ENCODE measurements around the gene SLX4.
A peak's percentile ranks its signal among the peaks of the same experiment; 100 is the strongest.
"Not testable (repeated sequence)": the region's sequence is repeated elsewhere in the genome, so short reads cannot be mapped to it uniquely, and the experiment has no call there.

SLX4 gene

DNA sequence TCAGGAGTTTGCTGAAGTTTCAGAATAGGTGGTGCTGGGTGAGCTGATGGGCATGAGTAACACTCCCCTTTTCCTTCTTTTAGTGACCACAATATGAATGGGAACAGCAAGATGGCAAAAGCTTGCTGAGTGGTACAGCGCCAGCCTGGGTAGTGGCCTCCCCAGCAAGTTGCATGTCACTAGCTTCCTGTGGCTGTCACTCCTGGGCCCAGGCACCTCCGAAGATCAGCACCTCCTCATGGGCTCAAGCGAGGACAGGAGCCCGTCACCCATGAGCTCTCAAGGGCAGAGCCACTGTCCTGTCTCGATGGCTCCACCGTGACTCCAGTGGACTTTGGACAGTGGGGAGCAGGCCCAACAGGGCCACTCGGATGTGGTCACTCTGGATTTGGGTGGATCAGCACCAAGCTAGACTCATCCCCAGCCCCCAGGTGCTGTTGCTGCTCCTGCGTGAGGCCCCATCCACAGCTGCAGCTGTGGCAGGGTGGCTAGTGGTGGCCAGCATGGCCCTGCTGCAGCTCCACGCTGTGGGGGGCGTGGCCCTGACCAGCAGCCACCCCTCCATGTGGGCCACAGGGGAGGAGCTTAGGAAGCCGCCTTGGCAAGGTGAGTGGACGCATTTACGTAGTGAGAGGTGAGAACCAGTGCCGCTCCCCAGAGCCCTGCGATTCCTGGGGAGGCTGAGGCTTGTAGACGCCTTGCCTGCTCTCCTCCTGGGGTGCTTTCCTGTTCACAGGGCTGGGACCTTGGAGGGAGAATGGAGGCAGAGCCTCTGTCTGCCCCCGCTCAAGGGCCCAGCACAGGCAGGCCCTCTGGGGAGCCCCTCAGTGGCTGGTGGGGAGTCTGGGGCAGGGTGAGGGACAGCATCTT, 29.5 kb upstream of the SLX4 start:
- no peak for DNase-seq

DNA sequence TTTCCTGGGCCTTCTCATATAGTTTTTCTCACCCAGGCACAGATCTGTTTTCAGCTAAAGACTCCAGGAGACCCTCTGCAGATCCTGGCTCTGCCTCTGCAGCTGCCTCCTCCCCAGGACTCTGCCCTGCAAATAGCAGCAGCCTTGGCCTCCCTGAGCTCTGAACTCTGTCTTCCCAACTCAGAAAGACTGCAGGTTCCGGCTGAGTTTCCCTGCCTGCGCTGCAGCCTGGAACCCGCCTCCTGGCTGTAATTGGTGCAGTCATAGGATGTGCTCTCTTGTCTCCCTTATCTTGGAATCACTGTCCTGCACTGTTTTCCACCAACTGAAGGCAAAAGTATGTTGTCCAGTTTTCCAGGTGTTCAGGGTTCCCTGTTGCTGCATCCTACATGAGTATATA, 28.8 kb upstream of the SLX4 start:
- DNase-seq, result no peak

DNA sequence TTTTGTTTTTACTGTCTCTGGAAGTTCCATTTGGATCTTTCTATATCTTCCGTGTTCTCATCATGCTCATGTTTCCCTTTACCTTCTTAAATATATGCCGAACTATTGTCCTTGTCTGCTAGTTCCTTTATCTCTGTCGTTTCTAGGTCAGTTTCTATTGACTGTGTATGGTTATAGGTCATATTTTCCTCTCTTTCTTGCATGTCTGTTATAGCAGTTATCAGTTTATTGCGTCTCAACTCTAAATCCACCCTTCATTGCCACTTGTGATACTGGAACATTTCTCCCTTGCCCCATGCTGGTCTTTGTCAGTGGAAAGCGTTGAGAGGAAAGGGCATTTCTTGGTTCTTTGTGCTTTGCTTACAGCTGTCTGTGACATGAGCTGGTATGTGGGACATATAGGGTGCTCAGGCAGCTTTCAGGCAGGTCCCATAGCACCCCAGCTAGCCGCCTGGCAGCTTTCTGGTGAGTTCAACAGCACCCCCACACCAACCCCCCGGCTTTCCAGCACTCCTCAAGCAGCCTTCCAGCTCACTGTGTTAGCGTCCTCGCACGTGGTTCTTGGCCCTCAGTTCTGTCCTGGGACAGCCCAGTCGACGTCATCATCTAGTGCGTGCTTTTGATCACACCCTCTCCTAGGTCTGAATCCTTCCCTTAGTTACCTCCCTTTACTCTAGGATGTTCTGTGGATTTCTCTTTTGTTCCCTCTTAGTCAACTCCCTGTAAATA, 27.7 kb upstream of the SLX4 start:
- no peak for DNase-seq

DNA sequence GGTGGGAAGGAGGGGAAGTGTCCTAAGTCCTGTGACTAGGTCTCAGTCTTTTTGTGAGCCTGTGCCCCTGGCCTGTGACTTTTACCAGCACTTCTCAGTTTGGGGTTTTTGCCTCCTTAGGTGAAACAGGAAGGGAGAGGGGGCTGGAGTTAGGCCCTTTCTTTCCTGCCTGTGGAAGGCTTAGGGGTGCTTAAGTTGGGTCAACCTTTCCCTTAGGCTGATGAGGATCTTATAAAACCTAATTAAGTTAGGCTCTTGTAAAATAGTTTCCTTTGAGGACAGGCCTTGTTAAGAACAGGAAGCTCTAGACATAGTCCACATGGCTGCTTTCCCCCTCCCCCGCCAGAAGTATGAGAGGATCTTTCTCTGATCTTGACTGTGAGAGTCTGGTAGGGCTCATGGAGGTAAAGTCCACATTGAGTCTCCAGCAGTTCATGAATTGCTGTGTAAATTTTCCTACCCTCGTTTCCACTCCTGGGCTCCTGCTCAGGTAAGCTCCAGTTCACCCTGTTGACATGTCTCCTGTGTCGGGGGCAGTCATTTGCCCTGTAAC, 26.0 kb upstream of the SLX4 start:
- DNase-seq, result no peak

DNA sequence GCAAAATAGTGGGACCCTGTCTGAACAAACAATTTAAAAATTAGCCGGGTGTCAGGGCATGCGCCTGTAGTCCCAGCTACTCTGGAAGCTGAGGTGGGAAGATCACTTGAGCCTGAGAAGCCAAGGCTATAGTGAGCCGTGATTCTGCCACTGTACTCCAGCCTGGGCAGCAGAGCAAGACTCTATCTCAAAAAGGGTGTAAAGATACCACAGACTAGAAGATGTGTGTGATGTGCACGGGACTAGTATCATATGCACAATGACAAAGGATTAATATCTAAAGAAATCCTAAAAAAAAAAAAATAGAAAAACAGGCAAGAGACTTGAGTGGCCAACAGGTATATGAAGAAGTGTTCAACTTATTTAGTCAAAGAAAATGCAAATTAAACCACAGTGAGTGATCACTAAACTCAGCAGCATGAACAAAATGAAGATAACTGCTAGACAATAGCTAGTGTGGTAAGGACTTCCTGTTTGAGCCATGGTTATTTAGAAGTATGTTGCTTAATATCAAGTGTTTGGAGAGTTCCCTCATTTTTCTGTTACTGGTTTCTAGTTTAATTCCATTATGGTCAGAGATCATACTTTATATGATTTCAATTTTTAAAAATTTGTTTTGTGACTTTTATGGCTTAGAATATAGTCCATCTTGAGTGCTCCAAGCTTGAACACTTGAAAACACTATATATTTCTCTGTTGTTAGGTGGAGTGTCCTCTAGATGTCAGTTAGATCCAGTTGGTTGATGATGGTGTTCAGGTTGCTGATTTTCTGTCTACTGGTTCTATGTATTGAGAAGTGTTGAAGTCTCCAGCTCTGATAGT, 14.7 kb upstream of the SLX4 start:
- DNase-seq, result no peak

DNA sequence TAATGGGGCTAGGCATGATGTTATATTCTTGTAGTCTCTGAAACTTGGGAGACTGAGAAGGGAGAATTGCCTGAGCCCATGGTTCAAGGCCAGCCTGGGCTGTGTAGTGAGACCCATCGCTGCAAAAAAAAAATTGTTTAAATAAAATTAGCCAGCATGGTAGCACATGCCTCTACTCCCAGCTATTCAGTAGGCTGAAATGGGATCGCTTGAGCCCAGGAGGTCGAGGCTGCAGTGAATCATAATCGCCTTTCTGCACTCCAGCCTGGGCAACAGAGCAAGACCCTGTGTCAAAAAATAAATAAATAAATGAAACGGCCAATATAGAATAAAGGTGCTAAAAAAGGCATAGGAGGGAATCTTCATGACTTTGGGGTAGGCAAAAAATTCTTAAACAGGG, 13.9 kb upstream of the SLX4 start:
- no peak for DNase-seq

DNA sequence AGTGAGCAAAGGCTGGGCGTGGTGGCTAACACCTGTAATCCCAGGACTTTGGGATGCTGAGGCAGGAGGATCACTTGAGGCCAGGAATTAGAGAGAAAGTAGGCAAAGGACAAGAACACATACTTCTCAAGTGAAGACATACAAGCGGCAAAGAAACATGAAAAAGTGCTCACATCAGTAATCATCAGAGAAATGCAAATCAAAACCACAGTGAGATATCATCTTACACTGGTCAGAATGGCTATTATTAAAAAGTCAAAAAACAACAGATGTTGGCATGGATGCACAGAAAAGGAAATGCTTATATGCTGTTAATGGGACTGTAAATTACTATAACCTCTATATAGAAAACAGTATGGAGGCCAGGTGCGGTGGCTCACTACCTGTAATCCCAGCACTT, 12.2 kb upstream of the SLX4 start:
- no peak for DNase-seq

DNA sequence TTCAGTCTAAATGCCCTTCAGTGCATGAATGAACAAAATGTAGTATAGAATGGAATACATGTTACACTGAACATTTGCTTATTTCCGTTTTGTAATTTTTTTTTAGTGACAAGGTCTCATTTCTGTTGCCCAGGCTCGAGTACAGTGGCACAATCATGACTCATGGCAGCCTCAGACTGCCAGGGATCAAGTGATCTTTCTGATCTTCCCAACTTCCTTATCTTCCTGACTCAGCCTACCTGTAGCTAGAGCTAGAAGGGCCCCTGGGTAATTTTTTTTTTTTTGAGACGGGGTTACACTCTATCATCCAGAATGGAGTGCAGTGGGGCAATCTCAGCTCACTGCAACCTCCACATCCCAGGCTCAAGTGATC, 7.3 kb upstream of the SLX4 start:
- DNase-seq, result no peak

DNA sequence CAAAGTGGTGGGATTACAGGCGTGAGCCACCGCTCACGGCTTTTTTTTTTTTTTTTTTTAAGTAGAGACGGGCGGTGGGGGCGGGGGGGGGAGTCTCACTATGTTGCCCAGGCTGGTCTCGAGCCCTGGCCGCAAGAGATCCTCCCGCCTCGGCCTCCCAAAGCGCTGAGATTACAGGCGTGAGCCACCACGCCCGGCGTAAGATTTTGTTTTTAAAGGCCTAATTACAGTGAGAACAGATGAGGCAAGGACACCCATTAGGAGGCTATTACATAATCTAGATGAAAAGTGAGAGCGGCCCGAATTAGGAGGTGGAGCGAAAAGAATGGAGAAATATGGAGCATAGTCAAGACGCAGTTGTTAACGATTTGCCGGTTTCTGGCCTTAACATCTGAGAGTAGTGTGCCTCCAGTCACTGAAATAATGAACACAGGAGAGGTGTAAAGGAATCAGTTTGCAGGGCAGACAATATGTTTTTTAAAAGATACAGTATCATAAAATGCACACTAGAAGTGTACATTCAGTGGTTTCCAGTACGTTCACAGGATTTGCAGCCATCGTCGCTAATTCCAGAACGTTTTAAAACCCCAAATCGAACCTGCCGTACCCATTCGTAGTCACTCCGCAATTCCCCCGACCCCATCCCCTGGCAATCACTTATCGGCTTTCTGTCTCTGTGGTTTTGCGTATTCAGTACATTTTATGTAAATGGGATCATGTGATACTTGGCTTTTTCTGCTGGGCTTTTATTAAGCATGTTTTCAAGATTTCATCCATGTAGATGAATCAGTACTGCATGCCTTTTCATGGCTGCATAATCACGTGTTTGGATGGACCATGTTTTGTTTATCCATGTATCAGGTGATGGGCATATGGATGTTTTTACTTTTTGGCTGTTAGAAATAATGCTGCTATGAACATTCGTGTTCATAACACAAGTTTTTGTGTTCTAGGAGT, 1.4 kb upstream of the SLX4 start:
- DNase-seq, result no peak

DNA sequence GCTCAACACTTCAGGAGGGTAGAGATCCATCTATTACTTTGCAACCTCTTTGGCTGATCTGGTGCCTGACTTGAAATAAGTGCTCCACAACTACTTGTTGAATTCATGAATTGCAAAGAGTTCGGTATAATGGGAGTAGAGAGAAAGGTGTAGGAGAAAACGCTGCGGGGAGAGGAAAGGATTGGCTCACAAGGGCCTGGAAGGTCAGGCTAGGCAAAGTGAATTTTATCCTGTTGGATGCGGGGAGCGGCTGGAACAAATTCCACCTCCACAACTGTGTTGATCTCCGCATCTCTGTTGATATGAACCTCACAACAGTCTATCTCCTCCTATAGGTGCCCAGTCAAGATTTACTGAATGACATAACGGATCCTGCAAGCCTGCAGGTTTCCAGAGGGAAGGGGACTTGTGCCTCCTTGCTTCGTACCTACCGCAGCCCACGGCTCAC, 684 bp downstream of the SLX4 start:
- peak; percentile 1 for DNase-seq

DNA sequence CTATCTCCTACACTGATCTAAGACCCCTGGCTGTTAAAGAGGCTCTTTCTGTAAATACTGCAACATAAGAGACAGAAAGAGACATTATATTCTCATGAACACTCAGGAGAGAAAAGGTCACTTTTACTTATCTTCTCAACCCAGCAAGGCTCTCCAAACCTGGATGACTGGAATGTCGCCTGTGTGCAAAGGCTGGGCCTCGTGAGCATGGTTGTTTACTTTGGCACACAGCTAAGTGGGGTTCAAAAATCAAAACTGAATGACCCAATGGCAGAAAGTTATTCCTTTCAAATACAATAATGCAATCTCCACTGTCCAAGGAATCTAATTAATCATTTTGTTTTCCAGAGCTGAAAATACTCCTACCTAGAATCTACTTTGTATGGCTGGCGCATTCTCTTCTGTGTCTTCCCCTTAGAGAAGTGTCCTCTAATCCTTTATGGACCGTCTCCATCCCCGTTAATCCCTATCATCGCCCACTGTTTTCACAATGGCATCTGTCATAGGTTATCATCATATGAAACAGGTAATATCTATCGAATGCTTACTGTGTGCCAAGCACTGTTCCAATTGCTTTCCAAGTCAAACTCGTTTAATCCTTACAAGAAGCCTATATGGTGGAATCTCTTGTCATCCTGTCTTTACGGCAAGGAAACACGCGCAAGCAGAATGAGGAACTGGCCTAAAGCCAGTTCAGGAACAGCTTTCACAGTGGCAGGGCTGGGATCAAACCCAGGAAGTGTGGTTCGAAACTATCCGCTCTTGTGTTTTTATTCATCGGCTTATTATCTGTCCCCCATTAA, 1.3 kb downstream of the SLX4 start:
- no peak for DNase-seq

DNA sequence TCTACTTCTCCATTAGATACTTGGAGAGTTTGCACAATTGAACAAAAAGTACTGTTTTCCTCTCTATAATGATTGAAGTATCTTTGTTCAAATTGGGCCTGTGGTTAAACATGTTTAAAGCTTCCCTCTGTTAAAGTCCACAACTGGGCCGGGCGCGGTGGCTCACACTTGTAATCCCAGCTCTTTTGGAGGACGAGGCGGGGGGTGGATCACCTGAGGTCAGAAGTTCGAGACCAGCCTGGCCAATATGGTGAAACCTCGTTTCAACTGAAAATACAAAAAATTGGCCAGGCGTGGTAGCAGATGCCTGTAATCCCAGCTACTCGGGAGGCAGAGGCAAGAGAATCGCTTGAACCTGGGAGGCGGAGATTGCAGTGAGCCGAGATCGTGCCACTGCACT, 2.4 kb downstream of the SLX4 start:
- not testable (repeated sequence) for DNase-seq

DNA sequence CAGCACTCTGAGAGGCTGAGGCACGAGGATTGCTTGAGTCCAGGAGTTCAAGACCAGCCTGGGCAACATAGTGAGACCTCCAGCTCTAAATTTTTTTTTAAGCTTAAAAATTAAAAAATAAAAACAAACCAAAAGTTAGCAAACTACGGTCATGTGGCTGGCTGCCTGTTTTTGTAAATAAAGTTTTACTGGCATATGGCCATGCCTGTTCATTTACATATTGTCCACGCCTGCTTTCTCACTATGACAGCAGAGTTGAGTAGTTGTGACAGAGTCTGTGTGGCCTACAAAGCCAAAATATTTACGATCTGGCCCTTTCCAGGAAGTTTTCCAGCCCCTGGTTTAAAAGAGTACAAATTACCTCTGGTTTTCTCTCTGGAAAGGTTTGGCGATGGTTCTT, 3.3 kb downstream of the SLX4 start:
- no peak for DNase-seq

DNA sequence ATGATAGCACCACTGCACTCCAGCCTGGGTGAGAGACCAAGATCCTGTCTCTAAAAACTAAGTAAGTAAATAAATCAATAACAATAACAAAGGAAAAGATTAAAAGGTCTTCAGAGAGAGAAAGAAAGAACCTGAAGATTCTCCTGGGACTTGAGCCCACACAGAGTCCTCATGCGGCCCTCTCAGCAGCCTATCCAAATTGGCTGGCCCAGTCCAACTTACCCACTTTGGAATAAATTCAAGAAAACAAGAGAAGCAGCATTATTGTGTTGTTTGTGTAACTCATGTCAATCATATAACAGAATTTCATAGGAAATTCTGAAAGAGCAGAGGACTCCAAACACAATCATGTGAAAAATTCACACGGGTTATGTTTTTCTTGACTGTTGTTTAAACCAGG, 3.8 kb downstream of the SLX4 start:
- no peak for DNase-seq

DNA sequence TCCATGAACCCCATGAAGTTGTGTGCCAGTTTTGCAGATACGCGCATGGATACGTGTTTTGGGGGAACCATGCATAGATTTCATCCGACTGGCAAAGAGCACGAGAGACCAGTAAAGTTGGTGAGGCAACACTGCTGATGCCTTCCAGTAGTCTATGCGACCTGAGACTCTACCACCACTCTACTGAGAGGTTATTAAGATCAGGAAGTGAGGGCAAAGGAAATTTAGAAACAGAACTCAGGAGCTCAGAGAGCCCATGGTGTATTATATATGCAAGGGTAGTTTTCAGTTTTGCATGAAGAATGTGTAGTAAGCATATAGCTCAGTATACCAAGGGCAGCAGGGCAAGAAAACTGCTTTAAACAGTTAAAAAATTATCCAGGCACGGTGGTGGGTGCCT, 4.2 kb downstream of the SLX4 start:
- DNase-seq, result no peak

DNA sequence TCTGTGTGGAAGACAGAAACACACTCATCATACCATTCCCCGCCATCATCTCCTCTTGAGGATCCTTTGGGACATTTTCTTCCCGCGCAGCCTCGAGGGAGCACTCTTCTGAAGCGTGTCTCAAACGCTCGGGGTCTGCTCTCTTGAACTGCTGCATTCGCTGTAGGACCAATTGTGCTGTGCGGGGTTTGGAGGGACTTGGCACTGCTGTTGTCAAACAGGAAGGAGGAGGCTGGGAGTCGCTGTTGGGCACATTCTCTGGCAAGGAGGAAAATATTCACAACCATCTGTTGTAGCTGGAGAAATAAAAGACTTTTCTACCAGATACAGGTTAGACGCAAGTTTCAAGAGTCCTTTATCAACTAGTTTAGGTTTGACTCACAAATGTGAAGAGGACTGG, 5.0 kb downstream of the SLX4 start:
- no peak for DNase-seq

DNA sequence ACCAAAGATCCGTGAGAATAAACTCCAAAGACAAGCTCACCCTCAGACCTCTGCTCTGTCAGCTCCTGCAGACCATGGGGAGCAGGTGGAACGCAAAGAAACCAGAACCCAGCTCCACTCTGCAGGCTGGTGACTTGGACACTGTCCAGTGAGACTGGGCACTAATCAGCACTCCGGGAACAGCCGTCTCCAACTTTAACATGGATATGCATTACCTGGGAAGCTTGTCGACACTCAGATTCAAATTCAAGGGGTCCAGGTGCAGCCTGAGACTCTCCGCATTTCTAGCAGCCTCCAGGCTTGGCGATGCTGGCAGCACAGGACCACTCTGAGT, 9.1 kb downstream of the SLX4 start:
- DNase-seq, result no peak

DNA sequence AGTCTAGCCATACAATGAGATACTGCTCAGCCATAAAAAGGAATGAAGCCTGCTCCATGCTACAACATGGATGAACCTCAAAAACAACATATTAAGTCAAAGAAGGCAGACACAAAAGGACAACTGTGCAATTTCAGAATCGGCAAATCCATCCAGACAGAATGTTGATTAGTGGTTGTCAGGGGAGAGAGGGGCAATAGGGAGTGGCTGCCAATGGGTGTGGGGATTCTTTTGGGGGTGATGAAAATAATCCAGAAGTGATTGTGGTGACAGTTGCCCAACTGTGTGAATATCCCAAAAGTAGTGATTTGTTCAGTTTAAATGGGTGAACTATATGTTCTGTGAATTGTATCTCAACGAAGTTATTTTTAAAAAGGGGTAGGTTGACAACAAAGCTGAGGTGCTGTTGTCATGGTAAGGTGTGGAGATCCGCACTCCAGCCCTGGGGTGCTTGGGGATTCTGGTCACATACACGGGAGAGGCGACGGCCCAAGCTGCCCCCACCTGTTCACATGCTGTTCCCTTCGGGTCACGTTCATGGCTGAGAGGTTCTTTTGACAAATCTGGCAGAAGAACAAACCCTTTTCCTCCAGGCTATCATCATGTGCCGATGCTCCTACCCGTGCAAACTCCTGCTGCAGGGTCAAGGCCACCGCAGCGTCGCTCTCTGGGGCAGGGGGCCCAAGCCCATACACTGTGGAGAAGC, 9.6 kb downstream of the SLX4 start:
- DNase-seq, result no peak

DNA sequence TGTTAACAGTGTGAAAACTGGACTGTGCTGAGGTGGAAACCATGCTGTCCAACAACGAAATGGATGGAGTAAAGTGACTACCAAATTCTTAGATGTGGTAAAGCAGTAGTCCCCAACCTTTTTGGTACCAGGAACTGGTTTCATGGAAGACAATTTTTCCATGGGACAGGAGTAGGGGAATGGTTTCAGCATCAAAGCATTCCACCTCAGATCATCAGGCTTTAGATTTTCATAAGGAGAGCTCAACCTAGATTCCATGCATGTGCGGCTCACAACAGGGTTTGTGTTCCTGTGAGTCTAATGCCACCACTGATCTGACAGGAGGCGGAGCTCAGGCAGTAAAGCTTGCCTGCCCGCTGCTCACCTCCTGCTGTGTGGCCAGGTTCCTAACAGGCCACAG, 11.5 kb downstream of the SLX4 start:
- DNase-seq, result no peak

DNA sequence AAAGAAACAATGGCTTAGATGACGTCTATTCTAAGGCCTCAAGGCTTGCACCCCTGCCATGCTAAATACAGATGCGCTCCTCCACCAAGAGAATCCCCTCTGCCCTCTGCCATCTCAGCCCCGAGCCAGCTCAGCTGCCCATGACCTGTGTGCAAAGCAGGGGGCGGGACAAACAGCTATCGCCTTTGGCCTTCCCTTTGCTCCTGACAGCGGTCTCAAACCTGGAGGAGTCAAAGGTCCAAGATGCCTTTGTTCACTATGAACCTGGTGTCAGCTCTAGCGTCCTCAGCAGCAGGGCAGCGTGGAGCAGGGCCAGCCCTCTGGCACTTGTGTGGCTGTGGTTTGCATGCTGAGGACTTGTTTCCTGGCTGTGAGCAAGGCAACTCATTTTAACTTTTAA, 12.3 kb downstream of the SLX4 start:
- no peak for DNase-seq

DNA sequence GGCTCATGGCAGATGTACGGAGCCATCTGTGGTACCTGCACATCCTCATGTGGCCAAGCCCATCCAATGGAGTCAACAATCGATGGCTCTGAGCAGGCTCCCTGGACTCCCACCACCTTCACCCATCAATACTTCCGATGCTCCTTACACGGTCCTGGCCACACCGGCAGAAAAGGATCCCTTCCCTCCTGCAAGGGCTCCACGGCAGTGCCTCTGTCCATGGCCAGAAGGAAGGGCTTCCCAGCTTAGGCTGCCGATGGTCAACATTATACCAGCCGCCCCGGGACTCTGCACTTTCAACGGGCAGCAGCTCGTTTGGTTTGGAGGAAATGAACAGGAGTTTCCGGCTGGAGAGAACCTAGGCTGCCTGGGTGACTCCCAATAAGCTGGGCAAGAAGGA, 13.2 kb downstream of the SLX4 start:
- no peak for DNase-seq

All from SHP77 treated with DMSO at 0.1 percent for 48 hours (cell line).